SJCRH30 (cell line): ENCODE data around the gene DNAJB13. TPM values are rescaled to one million over a fixed set of nuclear protein-coding genes. Genes with fewer than 3 reads are reported as not detected.
"Not testable (repeated sequence)": the region's sequence is repeated elsewhere in the genome, so short reads cannot be mapped to it uniquely, and the experiment has no call there.

Experiments
- DNase-seq, 2 experiments: peaks; one replicate each; pipeline ENCODE4 v3.0.0-alpha.2; 2015 to 2020
- H3K27ac ChIP-seq: fragments of 250-450 bp; sonication (Bioruptor Pico); 2 replicates; pipeline ENCODE4 v1.5.1; 2020; ENCODE audit warnings: mild to moderate bottlenecking, moderate library complexity
- H3K27me3 ChIP-seq: fragments of 250-450 bp; sonication (Bioruptor Pico); 2 replicates; pipeline ENCODE4 v1.5.1; 2020; ENCODE audit warnings: mild to moderate bottlenecking, moderate library complexity
- H3K36me3 ChIP-seq: fragments of 250-450 bp; sonication (Bioruptor Pico); 2 replicates; pipeline ENCODE4 v1.5.1; 2020; ENCODE audit warnings: mild to moderate bottlenecking, moderate library complexity
- H3K4me1 ChIP-seq: fragments of 250-450 bp; sonication (Bioruptor Pico); 2 replicates; pipeline ENCODE4 v1.5.1; 2020; ENCODE audit warnings: mild to moderate bottlenecking, moderate library complexity
- H3K4me3 ChIP-seq: fragments of 250-450 bp; sonication (Bioruptor Pico); 2 replicates; pipeline ENCODE4 v1.5.1; 2020; ENCODE audit warnings: mild to moderate bottlenecking, moderate library complexity
- H3K9me3 ChIP-seq: fragments of 250-450 bp; sonication (Bioruptor Pico); replicated peaks from 2 replicates; pipeline ENCODE4 v1.5.1; 2020; ENCODE audit warnings: mild to moderate bottlenecking, moderate library complexity
- total RNA-seq: library from RNA; depleted of rRNA; stranded (reverse); fragments of >200 nt; shearing (Covaris generic); gene quantifications from 2 replicates; pipeline ENCODE4 v1.2.3, GENCODE V29; 2014; rRNA removed

Gene DNAJB13
- total RNA-seq, result not detected in 2 replicates

- peaks cover 17% of the 10 kb centered on the region for H3K4me1 ChIP-seq
- no peaks in the 10 kb centered on the region for H3K27me3 ChIP-seq
- no peaks in the 10 kb centered on the region; the same call in 1 of the 2 replicates for H3K9me3 ChIP-seq
- DNase-seq, result peak; percentile 59 to 78
- H3K36me3 ChIP-seq, result no peaks in the 10 kb centered on the region
- peak within 1 kb of the TSS; percentile 15; the same call in 1 of the 2 replicates for H3K27ac ChIP-seq
- no peak within 1 kb of the TSS for H3K4me3 ChIP-seq
Observed at GRCh38 chr11:73950869-73951710, at the start of gene DNAJB13. Gene DNAJB13, plus strand, starts transcription at chr11:73951026. Its CDS starts 44 bp downstream, at chr11:73951070.

GRCh38 chr11:73902303-73902702 is 48.5 kb upstream of the DNAJB13 start:
- Histone ChIP-seq H3K4me1 (no peaks in the 10 kb centered on the region), H3K36me3 (peaks cover 9% of the 10 kb centered on the region; the same call in 1 of the 2 replicates), H3K9me3 (no peaks in the 10 kb centered on the region), H3K27me3 (no peaks in the 10 kb centered on the region), H3K4me3 (no peak overlapping the region), H3K27ac (no peak overlapping the region)
- no peak for DNase-seq

GRCh38 chr11:73907191-73907590 is 43.6 kb upstream of the DNAJB13 start:
- no peak overlapping the region for H3K27ac ChIP-seq
- no peaks in the 10 kb centered on the region for H3K4me1 ChIP-seq
- H3K36me3 ChIP-seq, result peaks cover 6% of the 10 kb centered on the region
- DNase-seq, result no peak
- H3K27me3 ChIP-seq, result no peaks in the 10 kb centered on the region
- no peaks in the 10 kb centered on the region for H3K9me3 ChIP-seq
- no peak overlapping the region for H3K4me3 ChIP-seq

- Histone ChIP-seq H3K4me1 (no peaks in the 10 kb centered on the region), H3K9me3 (no peaks in the 10 kb centered on the region), H3K36me3 (peaks cover 7% of the 10 kb centered on the region), H3K27ac (no peak overlapping the region), H3K4me3 (no peak overlapping the region), H3K27me3 (no peaks in the 10 kb centered on the region)
- no peak for DNase-seq
Observed at GRCh38 chr11:73912026-73912425, 38.8 kb upstream of the DNAJB13 start.

GRCh38 chr11:73913472-73913871 is 37.4 kb upstream of the DNAJB13 start:
- no peak overlapping the region for H3K27ac ChIP-seq
- H3K36me3 ChIP-seq, result peaks cover 12% of the 10 kb centered on the region
- no peaks in the 10 kb centered on the region for H3K4me1 ChIP-seq
- DNase-seq, result no peak
- H3K27me3 ChIP-seq, result no peaks in the 10 kb centered on the region
- H3K4me3 ChIP-seq, result no peak overlapping the region
- no peaks in the 10 kb centered on the region for H3K9me3 ChIP-seq

GRCh38 chr11:73914284-73914683 is 36.5 kb upstream of the DNAJB13 start:
- H3K9me3 ChIP-seq, result no peaks in the 10 kb centered on the region
- H3K27me3 ChIP-seq, result no peaks in the 10 kb centered on the region
- DNase-seq, result no peak
- no peak overlapping the region for H3K27ac ChIP-seq
- no peaks in the 10 kb centered on the region for H3K4me1 ChIP-seq
- peaks cover 14% of the 10 kb centered on the region for H3K36me3 ChIP-seq
- no peak overlapping the region for H3K4me3 ChIP-seq

GRCh38 chr11:73916435-73916834 is 34.4 kb upstream of the DNAJB13 start:
- Histone ChIP-seq H3K9me3 (no peaks in the 10 kb centered on the region), H3K4me3 (no peak overlapping the region), H3K27me3 (no peaks in the 10 kb centered on the region), H3K27ac (no peak overlapping the region), H3K4me1 (no peaks in the 10 kb centered on the region), H3K36me3 (peaks cover 14% of the 10 kb centered on the region)
- DNase-seq, result no peak

- Histone ChIP-seq H3K36me3 (peaks cover 10% of the 10 kb centered on the region), H3K4me1 (no peaks in the 10 kb centered on the region), H3K4me3 (no peak overlapping the region), H3K27ac (no peak overlapping the region), H3K9me3 (no peaks in the 10 kb centered on the region), H3K27me3 (no peaks in the 10 kb centered on the region)
- DNase-seq, result no peak
Observed at GRCh38 chr11:73921180-73921579, 29.6 kb upstream of the DNAJB13 start.

GRCh38 chr11:73929388-73929787 is 21.4 kb upstream of the DNAJB13 start:
- no peaks in the 10 kb centered on the region for H3K27me3 ChIP-seq
- H3K36me3 ChIP-seq, result peaks cover 12% of the 10 kb centered on the region; the same call in 1 of the 2 replicates
- no peaks in the 10 kb centered on the region for H3K4me1 ChIP-seq

GRCh38 chr11:73931039-73931645 is 19.7 kb upstream of the DNAJB13 start:
- no peaks in the 10 kb centered on the region for H3K27me3 ChIP-seq
- no peak overlapping the region for H3K4me3 ChIP-seq
- no peaks in the 10 kb centered on the region for H3K4me1 ChIP-seq
- H3K9me3 ChIP-seq, result 0 out of 2 replicates have a peak, but pooled peaks cover 3% of the 10 kb centered on the region
- DNase-seq, result peak; percentile 60 to 80
- H3K36me3 ChIP-seq, result peaks cover 12% of the 10 kb centered on the region; the same call in 1 of the 2 replicates
- H3K27ac ChIP-seq, result no peak overlapping the region

More at GRCh38 chr11:73929388-73929787, 21.4 kb upstream of the DNAJB13 start:
- no peak overlapping the region for H3K27ac ChIP-seq
- no peak overlapping the region for H3K4me3 ChIP-seq
- DNase-seq, result no peak
- no peaks in the 10 kb centered on the region for H3K9me3 ChIP-seq

GRCh38 chr11:73931951-73932350 is 18.9 kb upstream of the DNAJB13 start:
- Histone ChIP-seq H3K4me3 (no peak overlapping the region), H3K27ac (no peak overlapping the region), H3K9me3 (0 out of 2 replicates have a peak, but pooled peaks cover 3% of the 10 kb centered on the region), H3K36me3 (peaks cover 12% of the 10 kb centered on the region; the same call in 1 of the 2 replicates), H3K27me3 (no peaks in the 10 kb centered on the region), H3K4me1 (no peaks in the 10 kb centered on the region)
- no peak for DNase-seq

GRCh38 chr11:73932781-73933180 is 18.0 kb upstream of the DNAJB13 start:
- Histone ChIP-seq H3K27ac (no peak overlapping the region), H3K36me3 (peaks cover 10% of the 10 kb centered on the region; the same call in 1 of the 2 replicates), H3K9me3 (0 out of 2 replicates have a peak, but pooled peaks cover 3% of the 10 kb centered on the region), H3K4me3 (no peak overlapping the region), H3K27me3 (no peaks in the 10 kb centered on the region), H3K4me1 (no peaks in the 10 kb centered on the region)
- no peak for DNase-seq

- H3K4me3 ChIP-seq, H3K27ac ChIP-seq, H3K36me3 ChIP-seq, H3K4me1 ChIP-seq, DNase-seq, H3K27me3 ChIP-seq, H3K9me3 ChIP-seq: not testable (repeated sequence)
Observed at GRCh38 chr11:73936047-73936446, 14.8 kb upstream of the DNAJB13 start.

GRCh38 chr11:73939096-73939495 is 11.7 kb upstream of the DNAJB13 start:
- Histone ChIP-seq H3K36me3 (no peaks in the 10 kb centered on the region), H3K27ac (no peak overlapping the region), H3K4me3 (no peak overlapping the region), H3K27me3 (no peaks in the 10 kb centered on the region), H3K9me3 (peaks cover 10% of the 10 kb centered on the region; the same call in 1 of the 2 replicates), H3K4me1 (peaks cover 2% of the 10 kb centered on the region; the same call in 1 of the 2 replicates)
- DNase-seq, result no peak
